H1 (cell line): ENCODE results near the gene COA5. TPM values are rescaled to one million over a fixed set of nuclear protein-coding genes. Genes with fewer than 3 reads are reported as not detected.

Experiments used
- CTCF ChIA-PET: fragments of 300-600 bp; sonication (Branson Sonifier 250); formaldehyde crosslinking; loops from one replicate; lab custom pipeline; 2021; ENCODE audit not compliant: partially characterized antibody; lab: Charles Lee
- POLR2A ChIA-PET: fragments of 300-600 bp; sonication (Branson Sonifier 250); formaldehyde crosslinking; loops from one replicate; lab custom pipeline; 2021; ENCODE audit warnings: inconsistent platforms; ENCODE audit not compliant: partially characterized antibody; lab: Charles Lee
- DNase-seq, 2 experiments: peaks; one replicate each; pipeline versions ENCODE4 v3.0.0 to v3.0.0-alpha.2; 2010 to 2022; ENCODE audit warnings: low spot score in 2 of 2, low read depth in 1 of 2, mixed read lengths in 1 of 2
- FAIRE-seq: peaks from 2 replicates; lab custom pipeline; 2011; peaks lifted over from hg19 to GRCh38; lab: Jason Lieb, UNC
- H2AFZ ChIP-seq: 2 replicates; pipeline ENCODE4 v1.8.1; 2012; ENCODE audit warnings: low read length, inconsistent platforms
- H2AK5ac ChIP-seq: 2 replicates; pipeline ENCODE4 v1.6.1; 2013; ENCODE audit warnings: low read depth, low read length
- H2BK120ac ChIP-seq: replicated peaks from 2 replicates; pipeline ENCODE3; 2013; ENCODE audit warnings: low read depth, low read length, inconsistent platforms
- H2BK12ac ChIP-seq: 2 replicates; pipeline ENCODE4 v1.6.1; 2013; ENCODE audit warnings: low read depth, low read length
- H2BK15ac ChIP-seq: 2 replicates; pipeline ENCODE4 v1.6.1; 2013; ENCODE audit warnings: low read length
- H2BK20ac ChIP-seq: 2 replicates; pipeline ENCODE4 v1.6.1; 2013; ENCODE audit warnings: low read length
- H2BK5ac ChIP-seq: 2 replicates; pipeline ENCODE4 v1.6.1; 2013; ENCODE audit warnings: low read depth, low read length
- H3K14ac ChIP-seq: 2 replicates; pipeline ENCODE4 v1.6.1; 2013; ENCODE audit warnings: inconsistent platforms; ENCODE audit not compliant: insufficient read length
- H3K18ac ChIP-seq: 2 replicates; pipeline ENCODE4 v1.6.1; 2013; ENCODE audit warnings: low read length; ENCODE audit errors: extremely low read depth
- H3K23ac ChIP-seq: 2 replicates; pipeline ENCODE4 v1.6.1; 2013; ENCODE audit warnings: inconsistent platforms; ENCODE audit not compliant: insufficient read length
- H3K23me2 ChIP-seq: 2 replicates; pipeline ENCODE4 v1.6.1; 2013; ENCODE audit warnings: low read depth, low read length
- H3K27ac ChIP-seq: 2 replicates; pipeline ENCODE4 v1.6.1; 2011; ENCODE audit warnings: low read depth, low read length, inconsistent platforms
- H3K27me3 ChIP-seq, 4 experiments: replicated peaks in 1 of 4; 1 replicate in 1 of 4; 2 replicates in 3 of 4; pipeline versions ENCODE4 v1.6.1 to v1.8.1; 2011 to 2013; ENCODE audit warnings: low read length in 3 of 4, mild to moderate bottlenecking in 3 of 4, inconsistent platforms in 2 of 4, mixed read lengths in 2 of 4, moderate library complexity in 1 of 4; ENCODE audit not compliant: control insufficient read depth in 3 of 4, insufficient read depth in 3 of 4; ENCODE audit errors: extremely low read depth in 1 of 4
- H3K36me3 ChIP-seq, 4 experiments: 2 replicates each; pipeline versions ENCODE4 v1.6.1 to v1.8.1; 2011 to 2013; ENCODE audit warnings: mild to moderate bottlenecking in 4 of 4, low read length in 3 of 4, moderate library complexity in 2 of 4, control low read depth in 1 of 4, inconsistent platforms in 1 of 4; ENCODE audit not compliant: insufficient read depth in 4 of 4, control insufficient read depth in 2 of 4
- H3K4ac ChIP-seq: replicated peaks from 2 replicates; pipeline ENCODE3; 2013; ENCODE audit warnings: low read length, low read depth, mixed read lengths, inconsistent platforms; ENCODE audit not compliant: insufficient read length
- H3K4me1 ChIP-seq, 4 experiments: replicated peaks in 1 of 4; 1 replicate in 1 of 4; 2 replicates in 3 of 4; pipeline versions ENCODE4 v1.6.1 to v1.8.1; 2011 to 2013; ENCODE audit warnings: low read length in 3 of 4, inconsistent platforms in 2 of 4, mixed read lengths in 1 of 4; ENCODE audit not compliant: insufficient read depth in 4 of 4, control insufficient read depth in 3 of 4
- H3K4me2 ChIP-seq, 2 experiments: 2 replicates each; pipeline versions ENCODE4 v1.6.1 to v1.8.1; 2011 to 2013; ENCODE audit warnings: low read depth in 2 of 2, low read length in 2 of 2, control low read depth in 1 of 2, inconsistent platforms in 1 of 2, mild to moderate bottlenecking in 1 of 2; ENCODE audit not compliant: insufficient read depth in 1 of 2
- H3K4me3 ChIP-seq, 4 experiments: fragments of 200-600, 300-600 bp in 1 of 4; sonication (generic), shearing (Covaris generic), sonication (Bioruptor Twin) in 1 of 4; 2 replicates each; pipeline versions ENCODE4 v1.5.1 to v1.8.1; 2011 to 2016; ENCODE audit warnings: low read length in 4 of 4, low read depth in 3 of 4, control low read depth in 2 of 4, inconsistent platforms in 2 of 4, mild to moderate bottlenecking in 2 of 4, mixed read lengths in 1 of 4, moderate library complexity in 1 of 4; ENCODE audit not compliant: insufficient read depth in 2 of 4; ENCODE audit errors: extremely low read depth in 1 of 4
- H3K56ac ChIP-seq: replicated peaks from 2 replicates; pipeline ENCODE3; 2013; ENCODE audit warnings: low read depth, mild to moderate bottlenecking, mixed read lengths, low read length, inconsistent platforms; ENCODE audit not compliant: insufficient read length
- H3K79me1 ChIP-seq: 2 replicates; pipeline ENCODE4 v1.6.1; 2013; ENCODE audit warnings: low read depth, low read length, control low read depth
- H3K79me2 ChIP-seq, 2 experiments: 2 replicates each; pipeline versions ENCODE4 v1.6.1 to v1.8.1; 2012 to 2013; ENCODE audit warnings: low read length in 2 of 2, mild to moderate bottlenecking in 2 of 2, inconsistent platforms in 1 of 2; ENCODE audit not compliant: insufficient read depth in 2 of 2, control insufficient read depth in 1 of 2
- H3K9ac ChIP-seq, 4 experiments: replicated peaks in 1 of 4; 1 replicate in 1 of 4; 2 replicates in 3 of 4; pipeline versions ENCODE4 v1.6.1 to v1.8.1; 2011 to 2013; ENCODE audit warnings: low read depth in 3 of 4, low read length in 3 of 4, control low read depth in 2 of 4, mild to moderate bottlenecking in 2 of 4, moderate library complexity in 2 of 4, inconsistent platforms in 1 of 4; ENCODE audit errors: extremely low read depth in 1 of 4
- H3K9me3 ChIP-seq, 2 experiments: 2 replicates each; pipeline versions ENCODE4 v1.6.1 to v1.8.1; 2012 to 2013; ENCODE audit warnings: mild to moderate bottlenecking in 2 of 2, moderate library complexity in 2 of 2, control low read depth in 1 of 2, inconsistent platforms in 1 of 2, low read depth in 1 of 2, low read length in 1 of 2, mixed read lengths in 1 of 2; ENCODE audit not compliant: insufficient read depth in 2 of 2
- H4K20me1 ChIP-seq, 2 experiments: replicated peaks in 1 of 2; 2 replicates each; pipeline versions ENCODE3 to v1.8.1; 2011 to 2013; ENCODE audit warnings: inconsistent platforms in 2 of 2, low read length in 2 of 2, mild to moderate bottlenecking in 1 of 2; ENCODE audit not compliant: insufficient read depth in 2 of 2, control insufficient read depth in 1 of 2
- H4K5ac ChIP-seq: 2 replicates; pipeline ENCODE4 v1.6.1; 2013; ENCODE audit warnings: low read length, low read depth, mixed read lengths, inconsistent platforms; ENCODE audit not compliant: insufficient read length
- H4K8ac ChIP-seq: 2 replicates; pipeline ENCODE4 v1.8.0; 2013; ENCODE audit warnings: mild to moderate bottlenecking, moderate library complexity, low read length, inconsistent platforms; ENCODE audit not compliant: insufficient read depth; ENCODE audit errors: extremely low read depth
- H4K91ac ChIP-seq: replicated peaks from 2 replicates; pipeline ENCODE3; 2013; ENCODE audit warnings: low read length, mixed read lengths, inconsistent platforms; ENCODE audit not compliant: insufficient read length
- CHD2 ChIP-seq: IDR thresholded peaks from 2 replicates; pipeline ENCODE4 v1.6.1; 2012; ENCODE audit warnings: low read length, improper control_type of control experiment
- CREB1 ChIP-seq: IDR thresholded peaks from 2 replicates; pipeline ENCODE4 v1.6.1; 2012; ENCODE audit warnings: inconsistent platforms
- HDAC2 ChIP-seq, 2 experiments: fragments of 300-600 bp in 1 of 2; sonication (generic) in 1 of 2; IDR thresholded peaks; 2 replicates each; pipeline ENCODE4 v1.6.1; 2011 to 2012; ENCODE audit warnings: low read depth in 2 of 2, low read length in 2 of 2, mild to moderate bottlenecking in 2 of 2, moderate library complexity in 2 of 2, borderline replicate concordance in 1 of 2, inconsistent platforms in 1 of 2
- JUND ChIP-seq: IDR thresholded peaks from 2 replicates; pipeline ENCODE4 v1.6.1; 2011; ENCODE audit warnings: mild to moderate bottlenecking, improper control_type of control experiment, low read length
- POLR2AphosphoS5 ChIP-seq: IDR thresholded peaks from 2 replicates; pipeline ENCODE4 v1.6.1; 2011; ENCODE audit warnings: low read depth, low read length
- RAD21 ChIP-seq, 2 experiments: IDR thresholded peaks in 1 of 2; conservative IDR thresholded peaks in 1 of 2; 2 replicates each; pipeline ENCODE4 v1.6.1; 2011; ENCODE audit warnings: low read depth in 2 of 2, low read length in 2 of 2, improper control_type of control experiment in 1 of 2, inconsistent platforms in 1 of 2, mild to moderate bottlenecking in 1 of 2, moderate library complexity in 1 of 2
- TEAD4 ChIP-seq: IDR thresholded peaks from 2 replicates; pipeline ENCODE4 v1.6.1; 2012; ENCODE audit warnings: low read depth, low read length, inconsistent platforms, mixed read lengths
- WGBS, 2 experiments: shearing (Covaris generic) in 1 of 2; methylation state at CpG; one replicate each; pipeline versions ENCODE4 v1.1.6 to v1.1.7; 2013 to 2015; ENCODE audit warnings: low lambda C conversion rate in 2 of 2, mixed read lengths in 2 of 2, inconsistent platforms in 1 of 2, low coverage in 1 of 2, missing lambda C conversion rate in 1 of 2; ENCODE audit not compliant: insufficient replicate concordance in 2 of 2, insufficient coverage in 1 of 2, insufficient read length in 1 of 2; ENCODE audit errors: extremely low coverage in 1 of 2, missing lambda C conversion rate in 1 of 2; 5-methylcytosine and 5-hydroxymethylcytosine counted together
- polyA plus RNA-seq, 7 experiments: library from polyadenylated mRNA; depleted of rRNA in 3 of 7; stranded (reverse) in 5 of 7; unstranded in 2 of 7; fragments of >200 nt in 5 of 7; fragments of 200-250 nt in 2 of 7; gene quantifications; 1 replicate in 5 of 7; 2 replicates in 1 of 7; 4 replicates in 1 of 7; pipeline versions ENCODE4 v1.2.1 to v1.2.3, GENCODE V29; 2011 to 2013; ENCODE audit warnings: missing spikeins in 2 of 7, mixed read lengths in 2 of 7
- total RNA-seq: library from RNA; stranded (reverse); fragmentation: NEBNext Ultra II Directional; extraction: Animal tissue kit (Norgen Biotek cat#: 25700); gene quantifications from 2 replicates; pipeline ENCODE4 v1.2.1, GENCODE V29; 2021
- TF ChIP-seq, protein P1 (sequence below): IDR thresholded peaks from 2 replicates; pipeline ENCODE4 v1.6.1; 2011; ENCODE audit warnings: low read depth, mild to moderate bottlenecking, low read length; ENCODE audit not compliant: insufficient read depth

The COA5 gene
- total and polyA plus RNA-seq, 2 of the 8 experiments (the other 6 are each of a cell fraction or from before 2014, with no cell fraction given) = 20.3 to 24.7 TPM

DNA sequence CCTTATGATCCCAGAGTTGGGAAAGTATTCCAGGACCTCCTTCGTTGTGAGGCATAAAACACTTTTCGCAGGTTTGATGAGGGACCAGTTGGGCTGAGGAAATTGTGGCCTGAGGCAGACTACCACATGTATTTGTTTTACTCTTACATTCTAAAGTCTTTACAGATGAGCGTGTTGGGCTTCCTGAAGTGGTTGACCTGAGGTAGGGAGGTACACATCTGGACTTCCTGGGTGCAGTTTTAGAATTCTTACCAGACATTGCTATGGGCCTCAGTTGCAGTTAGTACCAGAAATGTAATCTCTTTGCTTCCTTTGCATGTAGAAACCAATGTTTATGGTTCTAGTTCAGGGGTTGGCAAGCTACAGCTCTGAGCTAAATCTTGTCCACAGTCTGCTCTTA, 48.7 kb downstream of the COA5 start:
- Histone ChIP-seq H3K18ac (no peak overlapping the region), H2AK5ac (no peak overlapping the region), H3K23me2 (no peaks in the 10 kb centered on the region), H2BK20ac (no peak overlapping the region), H2BK12ac (no peak overlapping the region), H3K27me3 (no peaks in the 10 kb centered on the region), H4K91ac (no peak overlapping the region), H3K56ac (no peak overlapping the region), H3K23ac (no peak overlapping the region), H3K4me3 (no peak overlapping the region), H3K4me2 (no peak overlapping the region), H4K5ac (no peak overlapping the region), H3K9me3 (no peaks in the 10 kb centered on the region), H4K20me1 (peaks cover 0 to 4% of the 10 kb centered on the region in 2 experiments), H3K4me1 (no peaks in the 10 kb centered on the region), H3K79me2 (no peaks in the 10 kb centered on the region), H3K9ac (no peak overlapping the region), H2BK120ac (no peak overlapping the region), H3K36me3 (peaks cover 7 to 45% (median 28%) of the 10 kb centered on the region in 4 experiments; a peak in 7 of 8 replicates), H2BK5ac (no peak overlapping the region), H3K27ac (no peak overlapping the region), H4K8ac (no peak overlapping the region), H3K14ac (no peak overlapping the region), H3K4ac (no peak overlapping the region), H2AFZ (no peak overlapping the region), H2BK15ac (no peak overlapping the region), H3K79me1 (no peaks in the 10 kb centered on the region)
- TF ChIP-seq CREB1 (no peak), RAD21 (IDR thresholded peaks at IDR 0.05 in 1 of 2, conservative IDR thresholded peaks at IDR 0.05 in 1 of 2; ENCODE audit: low read depth in 2 of 2, low read length in 2 of 2) (no peak), CHD2 (no peak), TEAD4 (no peak), HDAC2 (IDR thresholded peaks at IDR 0.05; ENCODE audit: borderline replicate concordance in 1 of 2, low read depth in 2 of 2, low read length in 2 of 2) (no peak), JUND (no peak), POLR2AphosphoS5 (no peak)
- TF ChIP-seq, protein P1, sequence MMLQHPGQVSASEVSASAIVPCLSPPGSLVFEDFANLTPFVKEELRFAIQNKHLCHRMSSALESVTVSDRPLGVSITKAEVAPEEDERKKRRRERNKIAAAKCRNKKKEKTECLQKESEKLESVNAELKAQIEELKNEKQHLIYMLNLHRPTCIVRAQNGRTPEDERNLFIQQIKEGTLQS = no peak
- DNase-seq (no peak), FAIRE-seq (no peak)
- ChIA-PET CTCF (interaction anchor here (1.0 to 1.8 kb wide), 4 partner anchors 10 to 144 kb away, joined by 3 to 10 read pairs (median 4); no protein-coding TSS in a partner anchor), POLR2A (no interaction called here)
- 84% methylated on average over 3 of the region's 3 CpGs; no CpG with 5 or more reads in 1 of the 2 experiments for WGBS, 2 experiments
